SIG-M5 treated with dmso at 0.1 percent for 504 hours (cell line): ENCODE measurements around the gene HPRT1.

Source experiments
- DNase-seq: peaks from one replicate; lab custom pipeline; 2025; ENCODE audit not compliant: unreplicated experiment; lab: John Stamatoyannopoulos, UW

Gene HPRT1

GRCh38 chrX:134472041-134472440 is 12.1 kb downstream of the HPRT1 start:
- no peak for DNase-seq

GRCh38 chrX:134476284-134476683 is 16.3 kb downstream of the HPRT1 start:
- DNase-seq, result no peak

GRCh38 chrX:134478374-134478773 is 18.4 kb downstream of the HPRT1 start:
- no peak for DNase-seq

GRCh38 chrX:134480061-134480460 is 20.1 kb downstream of the HPRT1 start:
- no peak for DNase-seq

- no peak for DNase-seq
Measured at GRCh38 chrX:134481339-134481738, 21.4 kb downstream of the HPRT1 start.

GRCh38 chrX:134482371-134482770 is 22.4 kb downstream of the HPRT1 start:
- peak; percentile 69 for DNase-seq

- peak; percentile 17 for DNase-seq
Measured at GRCh38 chrX:134484039-134484438, 24.1 kb downstream of the HPRT1 start.

GRCh38 chrX:134501941-134502340 is 42.0 kb downstream of the HPRT1 start:
- DNase-seq, result no peak

- no peak for DNase-seq
Measured at GRCh38 chrX:134502686-134503085, 42.7 kb downstream of the HPRT1 start.

- no peak for DNase-seq
Measured at GRCh38 chrX:134512566-134512965, 52.6 kb downstream of the HPRT1 start.

- no peak for DNase-seq
Measured at GRCh38 chrX:134513091-134513490, 53.1 kb downstream of the HPRT1 start.

- DNase-seq, result peak; percentile 48
Measured at GRCh38 chrX:134520860-134521390, 61.0 kb downstream of the HPRT1 start.

- no peak for DNase-seq
Measured at GRCh38 chrX:134524181-134524580, 64.2 kb downstream of the HPRT1 start.

- no peak for DNase-seq
Measured at GRCh38 chrX:134525086-134525792, 65.3 kb downstream of the HPRT1 start.

- no peak for DNase-seq
Measured at GRCh38 chrX:134526399-134526798, 66.4 kb downstream of the HPRT1 start.

- no peak for DNase-seq
Measured at GRCh38 chrX:134528960-134529359, 69.0 kb downstream of the HPRT1 start.

GRCh38 chrX:134529481-134529880 is 69.5 kb downstream of the HPRT1 start:
- DNase-seq, result no peak

- DNase-seq, result no peak
Measured at GRCh38 chrX:134530845-134531244, 70.9 kb downstream of the HPRT1 start.

- no peak for DNase-seq
Measured at GRCh38 chrX:134533352-134533751, 73.4 kb downstream of the HPRT1 start.

- no peak for DNase-seq
Measured at GRCh38 chrX:134533952-134534351, 74.0 kb downstream of the HPRT1 start.

- DNase-seq, result no peak
Measured at GRCh38 chrX:134537179-134537955, 77.4 kb downstream of the HPRT1 start.

GRCh38 chrX:134538316-134538715 is 78.4 kb downstream of the HPRT1 start:
- no peak for DNase-seq
